H9 (cell line): ENCODE data around the gene ASF1B. TPM values are rescaled to one million over a fixed set of nuclear protein-coding genes. Genes with fewer than 3 reads are reported as not detected.
A peak's percentile ranks its signal among the peaks of the same experiment; 100 is the strongest.

Source experiments
- DNase-seq: peaks from one replicate; pipeline ENCODE4 v3.0.0-alpha.2; 2017
- H2AFZ ChIP-seq: one replicate; pipeline ENCODE4 v1.6.1; 2013; ENCODE audit warnings: mild to moderate bottlenecking, low read length, control low read depth, moderate library complexity
- H2AK5ac ChIP-seq: 2 replicates; pipeline ENCODE4 v1.6.1; 2013; ENCODE audit warnings: low read length, control low read depth, mixed read lengths; ENCODE audit not compliant: insufficient read length
- H2BK120ac ChIP-seq: one replicate; pipeline ENCODE4 v1.6.1; 2013; ENCODE audit warnings: low read depth, mild to moderate bottlenecking, low read length, control low read depth, inconsistent platforms; ENCODE audit not compliant: poor library complexity, severe bottlenecking
- H2BK12ac ChIP-seq: 2 replicates; pipeline ENCODE4 v1.6.1; 2013; ENCODE audit warnings: low read length, control low read depth, mixed read lengths, low read depth; ENCODE audit not compliant: insufficient read length
- H2BK15ac ChIP-seq: 2 replicates; pipeline ENCODE4 v1.6.1; 2013; ENCODE audit warnings: low read depth, low read length, control low read depth
- H2BK20ac ChIP-seq: one replicate; pipeline ENCODE4 v1.6.1; 2013; ENCODE audit warnings: low read depth, mild to moderate bottlenecking, low read length, control low read depth, inconsistent platforms; ENCODE audit not compliant: poor library complexity, severe bottlenecking
- H2BK5ac ChIP-seq: 2 replicates; pipeline ENCODE4 v1.6.1; 2013; ENCODE audit warnings: low read length, control low read depth, mixed read lengths; ENCODE audit not compliant: insufficient read length
- H3K14ac ChIP-seq: 2 replicates; pipeline ENCODE4 v1.6.1; 2013; ENCODE audit warnings: low read length, control low read depth; ENCODE audit not compliant: insufficient read depth
- H3K18ac ChIP-seq: 2 replicates; pipeline ENCODE4 v1.6.1; 2013; ENCODE audit warnings: low read depth, mild to moderate bottlenecking, mixed read lengths, low read length, control low read depth; ENCODE audit not compliant: insufficient read length
- H3K23ac ChIP-seq: 2 replicates; pipeline ENCODE4 v1.6.1; 2013; ENCODE audit warnings: low read length, control low read depth, mixed read lengths, low read depth; ENCODE audit not compliant: insufficient read length
- H3K23me2 ChIP-seq: 2 replicates; pipeline ENCODE4 v1.6.1; 2013; ENCODE audit warnings: low read depth, mild to moderate bottlenecking, mixed read lengths, low read length, control low read depth; ENCODE audit not compliant: insufficient read length, poor library complexity, severe bottlenecking
- H3K27ac ChIP-seq: 2 replicates; pipeline ENCODE4 v1.5.1; 2013; ENCODE audit warnings: low read length, control low read depth, mixed read lengths, low read depth; ENCODE audit not compliant: insufficient read length
- H3K27me3 ChIP-seq: 2 replicates; pipeline ENCODE4 v1.6.1; 2013; ENCODE audit warnings: low read length, control low read depth, inconsistent platforms; ENCODE audit not compliant: insufficient read depth
- H3K4ac ChIP-seq: 2 replicates; pipeline ENCODE4 v1.6.1; 2013; ENCODE audit warnings: low read depth, mild to moderate bottlenecking, control low read depth, inconsistent platforms, low read length, moderate library complexity
- H3K4me1 ChIP-seq: 2 replicates; pipeline ENCODE4 v1.6.1; 2013; ENCODE audit warnings: low read length, control low read depth, inconsistent platforms; ENCODE audit not compliant: insufficient read depth
- H3K4me2 ChIP-seq: 2 replicates; pipeline ENCODE4 v1.6.1; 2013; ENCODE audit warnings: low read length, control low read depth, mixed read lengths; ENCODE audit not compliant: insufficient read length, insufficient read depth
- H3K56ac ChIP-seq: 2 replicates; pipeline ENCODE4 v1.6.1; 2013; ENCODE audit warnings: low read depth, mild to moderate bottlenecking, mixed read lengths, low read length, control low read depth; ENCODE audit not compliant: insufficient read length
- H3K79me1 ChIP-seq: 2 replicates; pipeline ENCODE4 v1.6.1; 2013; ENCODE audit warnings: low read depth, mild to moderate bottlenecking, moderate library complexity, low read length, control low read depth, inconsistent platforms; ENCODE audit not compliant: insufficient read depth, poor library complexity, severe bottlenecking
- H3K79me2 ChIP-seq: 2 replicates; pipeline ENCODE4 v1.6.1; 2013; ENCODE audit warnings: low read length, control low read depth, inconsistent platforms; ENCODE audit not compliant: insufficient read depth
- H3K9ac ChIP-seq: 2 replicates; pipeline ENCODE4 v1.6.1; 2013; ENCODE audit warnings: low read length, control low read depth, mixed read lengths; ENCODE audit not compliant: insufficient read length; ENCODE audit errors: extremely low read depth
- H3K9me3 ChIP-seq: one replicate; pipeline ENCODE4 v1.6.1; 2013; ENCODE audit warnings: low read depth, low read length, inconsistent platforms; ENCODE audit not compliant: control insufficient read depth
- H3T11ph ChIP-seq: one replicate; pipeline ENCODE4 v1.6.1; 2013; ENCODE audit warnings: mild to moderate bottlenecking, low read length, control low read depth, inconsistent platforms
- H4K20me1 ChIP-seq: one replicate; pipeline ENCODE4 v1.6.1; 2013; ENCODE audit not compliant: control insufficient read depth, insufficient read length, insufficient read depth
- H4K5ac ChIP-seq: 2 replicates; pipeline ENCODE4 v1.6.1; 2013; ENCODE audit warnings: low read depth, mild to moderate bottlenecking, mixed read lengths, low read length, control low read depth; ENCODE audit not compliant: insufficient read length
- H4K8ac ChIP-seq: replicated peaks from 2 replicates; pipeline ENCODE4 v1.6.1; 2013; ENCODE audit warnings: low read length, control low read depth, mixed read lengths, low read depth; ENCODE audit not compliant: insufficient read length
- H4K91ac ChIP-seq: 2 replicates; pipeline ENCODE4 v1.6.1; 2013; ENCODE audit warnings: low read depth, mild to moderate bottlenecking, moderate library complexity, mixed read lengths, low read length, control low read depth; ENCODE audit not compliant: insufficient read length
- H3K27ac Mint-ChIP-seq, 3 experiments: 2 replicates in 2 of 3; 3 replicates in 1 of 3; pipeline ENCODE4 v1.8.0; 2020 to 2021; ENCODE audit warnings: mixed read lengths in 3 of 3, mild to moderate bottlenecking in 1 of 3, moderate library complexity in 1 of 3
- H3K27me3 Mint-ChIP-seq: 2 replicates; pipeline ENCODE4 v1.8.0; 2021; ENCODE audit warnings: low read depth, mild to moderate bottlenecking, moderate library complexity, mixed read lengths
- H3K36me3 Mint-ChIP-seq, 3 experiments: 2 replicates in 2 of 3; 3 replicates in 1 of 3; pipeline ENCODE4 v1.8.0; 2020 to 2021; ENCODE audit warnings: low read depth in 3 of 3, mixed read lengths in 3 of 3; ENCODE audit not compliant: insufficient read depth in 1 of 3
- H3K4me1 Mint-ChIP-seq, 2 experiments: 2 replicates each; pipeline ENCODE4 v1.8.0; 2020; ENCODE audit warnings: mixed read lengths in 2 of 2
- H3K4me3 Mint-ChIP-seq, 2 experiments: 2 replicates in 1 of 2; 3 replicates in 1 of 2; pipeline ENCODE4 v1.8.0; 2020 to 2021; ENCODE audit warnings: mild to moderate bottlenecking in 2 of 2, mixed read lengths in 2 of 2, moderate library complexity in 1 of 2
- H3K9me3 Mint-ChIP-seq, 2 experiments: 2 replicates in 1 of 2; 3 replicates in 1 of 2; pipeline ENCODE4 v1.8.0; 2020; ENCODE audit warnings: mild to moderate bottlenecking in 2 of 2, mixed read lengths in 2 of 2, moderate library complexity in 1 of 2
- CTCF ChIP-seq: fragments of 200-600 bp; sonication (generic); conservative IDR thresholded peaks from 3 replicates; pipeline ENCODE4 v1.8.0; 2021; ENCODE audit warnings: antibody characterized with exemption, mild to moderate bottlenecking
- WGBS: extraction: QIAGEN DNeasy Blood & Tissue Kit; methylation state at CpG from one replicate; pipeline ENCODE4 v1.1.7; 2013; ENCODE audit warnings: missing lambda C conversion rate, low lambda C conversion rate, mixed read lengths; ENCODE audit not compliant: insufficient read length; ENCODE audit errors: extremely low coverage; 5-methylcytosine and 5-hydroxymethylcytosine counted together
- total RNA-seq: library from RNA; stranded (reverse); gene quantifications from 2 replicates; pipeline ENCODE4 v1.2.1, GENCODE V29; 2021

ASF1B gene
- total RNA-seq, 1 experiment from 2014 or later: 46.6 TPM

- H3K27me3 Mint-ChIP-seq: peaks cover 9% of the 10 kb centered on the region
- Histone ChIP-seq H3K9ac (no peak within 1 kb of the TSS), H3K79me1 (no peaks in the 10 kb centered on the region), H4K91ac (no peak within 1 kb of the TSS), H3K27me3 (no peaks in the 10 kb centered on the region), H3K4me2 (no peak within 1 kb of the TSS), H2BK12ac (no peak within 1 kb of the TSS), H2AK5ac (no peak within 1 kb of the TSS), H2AFZ (no peak within 1 kb of the TSS), H2BK15ac (no peak within 1 kb of the TSS), H3K14ac (peak within 1 kb of the TSS; percentile 36; the same call in 1 of the 2 replicates), H3K56ac (no peak within 1 kb of the TSS), H3K4me1 (no peaks in the 10 kb centered on the region; the same call in 1 of the 2 replicates), H2BK20ac (no peak within 1 kb of the TSS), H3K27ac (no peak within 1 kb of the TSS), H2BK5ac (no peak within 1 kb of the TSS), H3K23ac (no peak within 1 kb of the TSS), H3T11ph (no peak within 1 kb of the TSS), H3K18ac (no peak within 1 kb of the TSS), H4K20me1 (no peaks in the 10 kb centered on the region), H3K9me3 (no peaks in the 10 kb centered on the region), H2BK120ac (no peak within 1 kb of the TSS), H3K4ac (no peak within 1 kb of the TSS), H3K23me2 (peaks cover 9% of the 10 kb centered on the region), H3K79me2 (no peaks in the 10 kb centered on the region), H4K5ac (no peak within 1 kb of the TSS), H4K8ac (no peak within 1 kb of the TSS)
- H3K27ac Mint-ChIP-seq: no peak within 1 kb of the TSS
- H3K9me3 Mint-ChIP-seq: no peaks in the 10 kb centered on the region
- peaks cover 11 to 29% (median 21%) of the 10 kb centered on the region in 3 experiments; a peak in 6 of 7 replicates for H3K36me3 Mint-ChIP-seq
- WGBS: no CpG with 5 or more reads among the region's 54 CpGs
- peak within 1 kb of the TSS in 1 of 2 experiments; percentile 33; a peak in 1 of 5 replicates for H3K4me3 Mint-ChIP-seq
- peaks cover 6 to 7% of the 10 kb centered on the region in 2 experiments for H3K4me1 Mint-ChIP-seq
- no peak for DNase-seq
- TF ChIP-seq CTCF: no peak
Measured at GRCh38 chr19:14085309-14085995, 50.9 kb downstream of the ASF1B start, which contains the start of gene C19orf67. TSS of gene C19orf67 (minus strand) at chr19:14085783. CDS start at chr19:14085627, 156 bp downstream.
